Measurements from ENCODE around the gene PLXNB3. TPM values are rescaled to one million over a fixed set of nuclear protein-coding genes. Genes with fewer than 3 reads are reported as not detected.

The PLXNB3 gene
- total and polyA plus RNA-seq, 2 experiments from 2014 or later: 0.70 to 4.1 TPM

- no peaks in the 10 kb centered on the region for H3K27me3 ChIP-seq (ENCODE audit: insufficient read depth)
- no peak overlapping the region for H3K27ac ChIP-seq (ENCODE audit: low read depth)
- H3K27me3 Mint-ChIP-seq (ENCODE audit: insufficient read depth, low read depth, poor library complexity): no peaks in the 10 kb centered on the region
- H3F3A ChIP-seq (replicated peaks; ENCODE audit: low read depth): no peaks in the 10 kb centered on the region
- no peaks in the 10 kb centered on the region for H3K36me3 Mint-ChIP-seq (ENCODE audit: low read depth)
- H3K79me2 ChIP-seq (replicated peaks; ENCODE audit: insufficient read depth): no peaks in the 10 kb centered on the region
- no peaks in the 10 kb centered on the region for H3K36me3 ChIP-seq (ENCODE audit: insufficient read depth)
- no peak overlapping the region for H3K4me2 ChIP-seq
- peaks cover 10% of the 10 kb centered on the region for H3K4me1 Mint-ChIP-seq
- H3K9me3 Mint-ChIP-seq: no peaks in the 10 kb centered on the region
- no peaks in the 10 kb centered on the region for H3K9me2 ChIP-seq (ENCODE audit: insufficient read depth)
- peak; percentile 8 for DNase-seq (ENCODE audit: low spot score)
- no peak for TF ChIP-seq ETS1 (IDR thresholded peaks at IDR 0.05)
- TF ChIP-seq STAT1 (IDR thresholded peaks at IDR 0.05; ENCODE audit: unreplicated experiment): no peak
- H2AFZ ChIP-seq: no peak overlapping the region
- ATAC-seq: peak; percentile 34; the same call in 2 of the 3 replicates
- no peaks in the 10 kb centered on the region for H4K20me1 ChIP-seq (replicated peaks; ENCODE audit: insufficient read depth)
- H3K4me1 ChIP-seq (ENCODE audit: insufficient read depth): no peaks in the 10 kb centered on the region
- no peak overlapping the region for H3K4me3 ChIP-seq
- no peak overlapping the region for H3K4me3 Mint-ChIP-seq
- no peak overlapping the region for H3K27ac Mint-ChIP-seq
Measured at GRCh38 chrX:153739754-153740486, 24.1 kb upstream of the PLXNB3 start.

- H4K20me1 ChIP-seq (replicated peaks; ENCODE audit: insufficient read depth): no peaks in the 10 kb centered on the region
- no peaks in the 10 kb centered on the region for H3K27me3 ChIP-seq (ENCODE audit: insufficient read depth)
- Mint-ChIP-seq H3K27ac (no peak overlapping the region), H3K9me3 (no peaks in the 10 kb centered on the region), H3K27me3 (ENCODE audit: insufficient read depth, low read depth, poor library complexity) (no peaks in the 10 kb centered on the region), H3K36me3 (ENCODE audit: low read depth) (no peaks in the 10 kb centered on the region), H3K4me3 (no peak overlapping the region), H3K4me1 (peaks cover 5% of the 10 kb centered on the region; the same call in 2 of the 3 replicates)
- H3K4me2 ChIP-seq: no peak overlapping the region
- H3K36me3 ChIP-seq (ENCODE audit: insufficient read depth): no peaks in the 10 kb centered on the region
- no peak overlapping the region for H3K27ac ChIP-seq (ENCODE audit: low read depth)
- ATAC-seq: no peak
- DNase-seq (ENCODE audit: low spot score): no peak
- no peak overlapping the region for H3K4me3 ChIP-seq
- H3K79me2 ChIP-seq (replicated peaks; ENCODE audit: insufficient read depth): no peaks in the 10 kb centered on the region
- H3K4me1 ChIP-seq (ENCODE audit: insufficient read depth): no peaks in the 10 kb centered on the region
- no peak overlapping the region for H2AFZ ChIP-seq
- H3F3A ChIP-seq (replicated peaks; ENCODE audit: low read depth): no peaks in the 10 kb centered on the region
- H3K9me2 ChIP-seq (ENCODE audit: insufficient read depth): no peaks in the 10 kb centered on the region
- TF ChIP-seq ZNF331 (CRISPR knock-in tag; IDR thresholded peaks at IDR 0.05; ENCODE audit: low read depth) (no peak), JUNB (IDR thresholded peaks at IDR 0.05; ENCODE audit: unreplicated experiment) (no peak), ZNF462 (CRISPR knock-in tag; IDR thresholded peaks at IDR 0.05) (no peak), ZNF114 (CRISPR knock-in tag; IDR thresholded peaks at IDR 0.05) (no peak), NANOG (IDR thresholded peaks at IDR 0.05; ENCODE audit: borderline replicate concordance) (no peak), REST (IDR thresholded peaks at IDR 0.05; ENCODE audit: unreplicated experiment) (no peak)
Measured at GRCh38 chrX:153740631-153741222, 23.3 kb upstream of the PLXNB3 start.

All from GM23338 (cell line).